Erythroblast (primary cell): ENCODE data around the gene STX10.

Source experiments
- GATA1 ChIP-seq: IDR thresholded peaks from 2 replicates; pipeline ENCODE4 v1.6.1; 2011; ENCODE audit warnings: low read depth, mild to moderate bottlenecking, control low read depth, low read length, moderate library complexity
- POLR2A ChIP-seq: IDR thresholded peaks from 2 replicates; pipeline ENCODE4 v1.6.1; 2011; ENCODE audit warnings: mild to moderate bottlenecking, low read length

- TF ChIP-seq POLR2A (no peak), GATA1 (no peak)
These were observed 20.8 kb downstream of the STX10 start for GRCh38 chr19:13129384-13129783.
